NCI-H345 treated with DMSO at 0.1 percent for 48 hours (cell line): Measurements from ENCODE around the gene MTARC1.

ENCODE experiments used
- DNase-seq: peaks from one replicate; lab custom pipeline; 2025; ENCODE audit not compliant: unreplicated experiment; lab: John Stamatoyannopoulos, UW

The MTARC1 gene

GRCh38 chr1:220828950-220829586, 42.4 kb downstream of the MTARC1 start:
- DNase-seq: no peak

GRCh38 chr1:220833436-220833835, 46.7 kb downstream of the MTARC1 start:
- DNase-seq: no peak

- no peak for DNase-seq
These were observed 47.6 kb downstream of the MTARC1 start for GRCh38 chr1:220834155-220834870.
